DND-41 (cell line): Measurements from ENCODE around the gene OGDHL.

Source experiments
- EZH2 ChIP-seq: IDR thresholded peaks from 3 replicates; pipeline ENCODE4 v1.6.1; 2012; ENCODE audit warnings: borderline replicate concordance, low read depth, mild to moderate bottlenecking, moderate library complexity, low read length, inconsistent platforms; ENCODE audit not compliant: severe bottlenecking
- TF ChIP-seq, protein P1 (sequence below): IDR thresholded peaks from 2 replicates; pipeline ENCODE4 v1.5.1; 2012; ENCODE audit warnings: borderline replicate concordance, low read length, moderate library complexity, mild to moderate bottlenecking; ENCODE audit not compliant: poor library complexity, severe bottlenecking; ENCODE audit errors: extremely low read depth

DNA sequence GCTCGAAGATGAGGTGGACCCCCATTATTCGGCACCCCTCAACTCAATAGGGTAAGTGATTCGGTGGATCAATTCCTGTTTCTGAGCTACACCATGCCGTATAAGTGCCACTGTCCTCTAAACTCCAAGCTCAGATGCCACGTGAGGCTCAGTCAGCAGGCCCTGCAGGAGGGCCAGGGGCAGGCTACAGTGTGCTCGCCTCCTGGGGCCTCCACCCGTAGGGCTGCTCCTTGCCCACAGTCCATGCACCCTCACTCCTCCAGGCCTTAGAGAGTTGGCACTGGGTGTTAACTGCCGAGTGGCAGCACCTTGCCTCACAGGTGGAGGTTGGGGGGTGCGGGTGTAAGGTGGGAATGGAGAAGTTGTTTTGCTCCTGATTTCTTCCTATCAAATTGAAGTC, 70.5 kb downstream of the OGDHL start:
- TF ChIP-seq, protein P1, sequence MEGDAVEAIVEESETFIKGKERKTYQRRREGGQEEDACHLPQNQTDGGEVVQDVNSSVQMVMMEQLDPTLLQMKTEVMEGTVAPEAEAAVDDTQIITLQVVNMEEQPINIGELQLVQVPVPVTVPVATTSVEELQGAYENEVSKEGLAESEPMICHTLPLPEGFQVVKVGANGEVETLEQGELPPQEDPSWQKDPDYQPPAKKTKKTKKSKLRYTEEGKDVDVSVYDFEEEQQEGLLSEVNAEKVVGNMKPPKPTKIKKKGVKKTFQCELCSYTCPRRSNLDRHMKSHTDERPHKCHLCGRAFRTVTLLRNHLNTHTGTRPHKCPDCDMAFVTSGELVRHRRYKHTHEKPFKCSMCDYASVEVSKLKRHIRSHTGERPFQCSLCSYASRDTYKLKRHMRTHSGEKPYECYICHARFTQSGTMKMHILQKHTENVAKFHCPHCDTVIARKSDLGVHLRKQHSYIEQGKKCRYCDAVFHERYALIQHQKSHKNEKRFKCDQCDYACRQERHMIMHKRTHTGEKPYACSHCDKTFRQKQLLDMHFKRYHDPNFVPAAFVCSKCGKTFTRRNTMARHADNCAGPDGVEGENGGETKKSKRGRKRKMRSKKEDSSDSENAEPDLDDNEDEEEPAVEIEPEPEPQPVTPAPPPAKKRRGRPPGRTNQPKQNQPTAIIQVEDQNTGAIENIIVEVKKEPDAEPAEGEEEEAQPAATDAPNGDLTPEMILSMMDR = no peak
- no peak for TF ChIP-seq EZH2
